HUES6 (cell line): Measurements from ENCODE around the gene CIAO2A.
"Not testable (repeated sequence)": the region's sequence is repeated elsewhere in the genome, so short reads cannot be mapped to it uniquely, and the experiment has no call there.

Experiments used
- H3K27ac ChIP-seq: 2 replicates; pipeline ENCODE4 v1.7.0; 2013; ENCODE audit warnings: low read depth, mild to moderate bottlenecking, low read length, inconsistent platforms
- H3K27me3 ChIP-seq: 2 replicates; pipeline ENCODE4 v1.6.1; 2013; ENCODE audit warnings: low read length; ENCODE audit not compliant: control insufficient read depth, insufficient read depth
- H3K36me3 ChIP-seq: 2 replicates; pipeline ENCODE4 v1.6.1; 2013; ENCODE audit warnings: low read length; ENCODE audit not compliant: control insufficient read depth, insufficient read depth
- H3K4me1 ChIP-seq: 2 replicates; pipeline ENCODE4 v1.6.1; 2013; ENCODE audit warnings: low read length; ENCODE audit not compliant: control insufficient read depth, insufficient read depth
- H3K4me3 ChIP-seq: 2 replicates; pipeline ENCODE4 v1.5.1; 2013; ENCODE audit warnings: low read depth, low read length
- H3K9ac ChIP-seq: one replicate; pipeline ENCODE4 v1.6.1; 2013; ENCODE audit warnings: mild to moderate bottlenecking, low read length
- H3K9me3 ChIP-seq: 2 replicates; pipeline ENCODE4 v1.6.1; 2013; ENCODE audit warnings: low read depth, low read length; ENCODE audit not compliant: control insufficient read depth, insufficient read depth

The CIAO2A gene

GRCh38 chr15:64130159-64130558 lies 36.5 kb upstream of the CIAO2A start:
- H3K27ac ChIP-seq, result no peak overlapping the region
- H3K4me3 ChIP-seq, result no peak overlapping the region
- no peak overlapping the region for H3K9ac ChIP-seq
- H3K36me3 ChIP-seq, result peaks cover 79% of the 10 kb centered on the region
- no peaks in the 10 kb centered on the region for H3K4me1 ChIP-seq
- H3K27me3 ChIP-seq, result no peaks in the 10 kb centered on the region
- H3K9me3 ChIP-seq, result no peaks in the 10 kb centered on the region

GRCh38 chr15:64127521-64128270 lies 34.1 kb upstream of the CIAO2A start:
- Histone ChIP-seq H3K27me3 (no peaks in the 10 kb centered on the region), H3K4me3 (no peak overlapping the region), H3K9me3 (no peaks in the 10 kb centered on the region), H3K27ac (no peak overlapping the region), H3K4me1 (no peaks in the 10 kb centered on the region), H3K36me3 (peaks cover 74% of the 10 kb centered on the region), H3K9ac (no peak overlapping the region)

- Histone ChIP-seq H3K4me3 (no peak overlapping the region), H3K36me3 (peaks cover 69% of the 10 kb centered on the region), H3K27me3 (no peaks in the 10 kb centered on the region), H3K27ac (no peak overlapping the region), H3K9me3 (no peaks in the 10 kb centered on the region), H3K4me1 (no peaks in the 10 kb centered on the region), H3K9ac (no peak overlapping the region)
Measured at GRCh38 chr15:64125978-64126377, 32.3 kb upstream of the CIAO2A start.

- Histone ChIP-seq H3K27ac (no peak overlapping the region), H3K9ac (no peak overlapping the region), H3K4me3 (no peak overlapping the region), H3K27me3 (no peaks in the 10 kb centered on the region), H3K9me3 (no peaks in the 10 kb centered on the region), H3K36me3 (peaks cover 64% of the 10 kb centered on the region), H3K4me1 (no peaks in the 10 kb centered on the region)
Measured at GRCh38 chr15:64122936-64123351, 29.3 kb upstream of the CIAO2A start.

- H3K4me1 ChIP-seq, result no peaks in the 10 kb centered on the region
- H3K9me3 ChIP-seq, result no peaks in the 10 kb centered on the region
- H3K4me3 ChIP-seq, result no peak overlapping the region
- no peaks in the 10 kb centered on the region for H3K27me3 ChIP-seq
- H3K9ac ChIP-seq, result no peak overlapping the region
- peaks cover 63% of the 10 kb centered on the region for H3K36me3 ChIP-seq
- no peak overlapping the region for H3K27ac ChIP-seq
Measured at GRCh38 chr15:64122444-64122843, 28.8 kb upstream of the CIAO2A start.

- H3K9ac ChIP-seq, result no peak overlapping the region
- H3K36me3 ChIP-seq, result peaks cover 58% of the 10 kb centered on the region
Measured at GRCh38 chr15:64121614-64122013, 28.0 kb upstream of the CIAO2A start.

GRCh38 chr15:64120322-64120721 lies 26.7 kb upstream of the CIAO2A start:
- H3K36me3 ChIP-seq, result peaks cover 55% of the 10 kb centered on the region
- H3K9ac ChIP-seq, H3K27ac ChIP-seq, H3K4me3 ChIP-seq, H3K27me3 ChIP-seq, H3K4me1 ChIP-seq, H3K9me3 ChIP-seq: not testable (repeated sequence)

More at GRCh38 chr15:64121614-64122013, 28.0 kb upstream of the CIAO2A start:
- Histone ChIP-seq H3K9me3 (no peaks in the 10 kb centered on the region), H3K27ac (no peak overlapping the region), H3K27me3 (no peaks in the 10 kb centered on the region), H3K4me3 (no peak overlapping the region), H3K4me1 (no peaks in the 10 kb centered on the region)

- Histone ChIP-seq H3K27ac (no peak overlapping the region), H3K9me3 (no peaks in the 10 kb centered on the region), H3K4me1 (no peaks in the 10 kb centered on the region), H3K36me3 (peaks cover 63% of the 10 kb centered on the region), H3K27me3 (no peaks in the 10 kb centered on the region), H3K4me3 (no peak overlapping the region), H3K9ac (no peak overlapping the region)
Measured at GRCh38 chr15:64117759-64118487, 24.3 kb upstream of the CIAO2A start.

GRCh38 chr15:64112904-64113303 lies 19.3 kb upstream of the CIAO2A start:
- Histone ChIP-seq H3K27ac (no peak overlapping the region), H3K36me3 (peaks cover 30% of the 10 kb centered on the region), H3K4me1 (peaks cover 15% of the 10 kb centered on the region)

GRCh38 chr15:64112073-64112772 lies 18.6 kb upstream of the CIAO2A start:
- H3K27me3 ChIP-seq, result no peaks in the 10 kb centered on the region
- H3K27ac ChIP-seq, result no peak overlapping the region
- H3K36me3 ChIP-seq, result peaks cover 27% of the 10 kb centered on the region
- no peak overlapping the region for H3K4me3 ChIP-seq
- H3K9me3 ChIP-seq, result no peaks in the 10 kb centered on the region
- peaks cover 15% of the 10 kb centered on the region for H3K4me1 ChIP-seq
- H3K9ac ChIP-seq, result no peak overlapping the region

More at GRCh38 chr15:64112904-64113303, 19.3 kb upstream of the CIAO2A start:
- no peaks in the 10 kb centered on the region for H3K27me3 ChIP-seq
- H3K9me3 ChIP-seq, result no peaks in the 10 kb centered on the region
- no peak overlapping the region for H3K4me3 ChIP-seq
- no peak overlapping the region for H3K9ac ChIP-seq

- Histone ChIP-seq H3K27ac (no peak overlapping the region), H3K36me3 (peaks cover 23% of the 10 kb centered on the region), H3K27me3 (no peaks in the 10 kb centered on the region), H3K9me3 (no peaks in the 10 kb centered on the region), H3K4me3 (no peak overlapping the region), H3K4me1 (peaks cover 15% of the 10 kb centered on the region), H3K9ac (no peak overlapping the region)
Measured at GRCh38 chr15:64111679-64112050, 18.0 kb upstream of the CIAO2A start.
